HG03575 (cell line): ENCODE measurements around the gene CAPZB.

Experiments used
- ATAC-seq: cut with Tn5 transposase; IDR thresholded peaks from one replicate; pipeline ENCODE4 v1.9.1; 2021; ENCODE audit not compliant: unreplicated experiment, insufficient number of reproducible peaks, low FRiP score; ENCODE audit errors: extremely low read depth

The CAPZB gene

DNA sequence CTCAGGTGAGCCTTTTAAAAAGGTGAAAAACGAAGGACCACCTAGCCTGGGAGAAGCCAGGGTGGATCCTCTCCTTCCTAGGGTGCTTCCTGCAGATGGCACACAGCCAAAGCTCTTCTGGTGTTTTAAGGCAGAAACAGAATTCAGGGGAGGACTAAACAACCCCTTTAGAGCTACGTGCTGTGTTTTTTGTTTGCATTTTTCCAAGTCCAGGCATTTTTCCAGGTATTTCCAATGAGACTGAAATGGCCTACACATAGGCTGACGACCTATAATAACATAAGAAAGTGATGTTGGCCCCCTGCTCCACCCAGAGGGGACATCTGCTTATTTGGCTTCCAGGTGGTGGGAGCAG, 83.8 kb downstream of the CAPZB start:
- no peak for ATAC-seq

GRCh38 chr1:19400875-19401534, 84.3 kb downstream of the CAPZB start:
- ATAC-seq: no peak

- ATAC-seq: no peak
These were observed 85.1 kb downstream of the CAPZB start for GRCh38 chr1:19400192-19400611.

GRCh38 chr1:19398309-19398760, 87.0 kb downstream of the CAPZB start:
- ATAC-seq: no peak

GRCh38 chr1:19397217-19397945, 88.0 kb downstream of the CAPZB start:
- ATAC-seq: no peak

DNA sequence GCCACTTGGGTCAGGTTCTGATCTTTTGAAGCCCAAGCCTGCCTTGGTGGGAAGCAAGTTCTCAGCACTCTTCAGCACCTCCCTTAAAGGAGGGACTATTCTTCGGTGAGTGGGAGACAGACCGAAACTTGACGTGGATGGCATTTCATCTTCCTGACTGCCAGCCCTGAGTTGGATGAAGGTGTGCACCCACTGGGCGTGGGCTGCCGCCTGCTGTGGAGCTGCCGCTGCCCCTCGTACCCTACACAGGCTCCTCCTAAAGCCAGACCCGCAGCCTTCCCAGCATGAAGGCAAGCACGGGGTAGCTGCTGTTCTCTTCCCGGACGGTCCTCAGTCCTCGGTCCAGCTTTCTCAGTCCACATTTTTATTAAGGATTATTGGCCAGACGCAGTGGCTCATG, 89.1 kb downstream of the CAPZB start:
- no peak for ATAC-seq

GRCh38 chr1:19395678-19396192, 89.6 kb downstream of the CAPZB start:
- ATAC-seq: no peak

GRCh38 chr1:19393046-19393445, 92.3 kb downstream of the CAPZB start:
- ATAC-seq: no peak

DNA sequence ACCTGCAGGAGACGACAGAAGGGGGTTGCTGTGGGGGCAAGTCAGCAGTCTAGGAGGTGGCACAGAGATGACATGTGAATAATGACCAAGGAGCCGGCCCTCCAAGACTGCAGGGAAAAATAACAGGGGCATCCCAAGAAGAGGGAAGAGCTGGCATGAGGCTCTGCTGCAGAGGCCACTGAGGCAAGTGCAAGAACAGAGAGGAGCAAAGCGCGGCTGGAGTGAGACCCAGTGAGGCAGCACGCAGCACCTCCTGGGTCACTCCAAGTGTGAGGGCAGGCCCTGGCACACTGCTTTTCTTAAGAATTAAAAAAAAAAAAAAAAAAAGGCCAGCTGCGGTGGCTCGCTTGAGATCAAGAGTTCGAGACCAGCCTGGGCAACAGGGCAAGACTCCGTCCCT, 93.1 kb downstream of the CAPZB start:
- ATAC-seq: no peak

GRCh38 chr1:19391596-19391981, 93.8 kb downstream of the CAPZB start:
- no peak for ATAC-seq

DNA sequence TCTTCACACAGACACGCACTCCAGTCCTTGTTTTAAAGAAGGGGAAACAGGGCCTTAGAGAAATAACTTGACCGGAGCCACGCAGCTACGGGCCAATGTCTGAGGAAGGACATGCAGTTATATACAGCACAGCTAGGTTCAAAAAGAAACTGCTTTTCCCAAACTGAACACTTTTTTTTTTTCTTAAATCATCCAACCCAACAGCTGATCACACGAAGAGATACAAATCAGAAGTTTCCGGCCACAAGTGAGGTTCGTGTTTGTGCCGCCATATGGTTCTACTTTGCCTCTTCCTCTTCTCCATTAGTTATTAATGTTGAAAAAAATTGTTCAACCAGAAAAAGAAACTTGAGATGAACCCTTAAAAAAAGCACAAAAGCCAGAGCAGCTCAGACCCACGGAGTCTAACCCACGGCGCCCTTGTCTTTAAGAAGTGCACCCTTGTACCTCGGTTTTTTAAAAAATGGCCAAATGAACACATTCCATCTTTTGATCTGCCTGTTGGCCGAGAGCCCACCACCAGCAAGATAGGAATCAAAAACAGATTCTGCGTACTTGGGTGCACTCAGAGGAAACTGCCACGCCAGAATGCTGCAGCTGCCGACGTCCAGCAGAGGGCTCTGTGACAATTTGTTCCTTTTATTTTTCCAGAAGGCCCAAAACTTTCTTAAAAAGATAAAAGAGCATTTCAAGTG, 94.3 kb downstream of the CAPZB start:
- ATAC-seq: no peak

DNA sequence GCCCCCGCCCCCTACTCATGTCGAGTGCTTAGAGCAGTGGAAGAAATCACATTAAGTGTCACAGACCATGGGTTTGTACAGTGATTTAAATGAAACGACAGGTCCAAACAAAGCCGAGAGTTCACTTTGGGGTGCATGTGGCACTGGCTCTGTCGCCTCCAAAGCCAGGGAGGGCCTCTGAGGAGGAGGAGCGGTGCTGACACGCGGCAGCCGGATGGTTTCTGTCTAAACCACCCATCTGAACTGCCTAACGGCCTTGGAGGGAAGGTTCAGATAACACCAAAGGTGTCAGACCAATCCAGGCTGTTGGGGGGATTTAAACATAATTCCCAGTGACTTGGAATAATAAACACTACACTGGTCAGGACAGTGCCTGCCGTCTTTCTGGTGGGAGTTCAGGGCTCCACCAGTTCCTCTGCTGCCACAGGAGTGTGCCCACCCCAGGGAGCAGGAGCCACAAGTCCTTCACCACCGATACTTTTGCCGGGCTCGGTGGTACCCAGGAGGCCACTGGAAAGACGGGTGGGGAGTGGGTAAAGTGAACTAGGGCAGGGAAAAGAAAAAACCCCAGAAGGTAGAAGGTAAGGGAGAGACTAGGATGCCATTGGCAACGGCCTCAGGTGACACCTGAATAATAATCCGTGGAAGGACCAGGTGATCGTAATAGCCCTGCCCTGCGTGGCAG, 95.0 kb downstream of the CAPZB start:
- ATAC-seq: no peak

GRCh38 chr1:19388980-19389379, 96.4 kb downstream of the CAPZB start:
- no peak for ATAC-seq

- ATAC-seq: no peak
These were observed 98.3 kb downstream of the CAPZB start for GRCh38 chr1:19387045-19387467.

DNA sequence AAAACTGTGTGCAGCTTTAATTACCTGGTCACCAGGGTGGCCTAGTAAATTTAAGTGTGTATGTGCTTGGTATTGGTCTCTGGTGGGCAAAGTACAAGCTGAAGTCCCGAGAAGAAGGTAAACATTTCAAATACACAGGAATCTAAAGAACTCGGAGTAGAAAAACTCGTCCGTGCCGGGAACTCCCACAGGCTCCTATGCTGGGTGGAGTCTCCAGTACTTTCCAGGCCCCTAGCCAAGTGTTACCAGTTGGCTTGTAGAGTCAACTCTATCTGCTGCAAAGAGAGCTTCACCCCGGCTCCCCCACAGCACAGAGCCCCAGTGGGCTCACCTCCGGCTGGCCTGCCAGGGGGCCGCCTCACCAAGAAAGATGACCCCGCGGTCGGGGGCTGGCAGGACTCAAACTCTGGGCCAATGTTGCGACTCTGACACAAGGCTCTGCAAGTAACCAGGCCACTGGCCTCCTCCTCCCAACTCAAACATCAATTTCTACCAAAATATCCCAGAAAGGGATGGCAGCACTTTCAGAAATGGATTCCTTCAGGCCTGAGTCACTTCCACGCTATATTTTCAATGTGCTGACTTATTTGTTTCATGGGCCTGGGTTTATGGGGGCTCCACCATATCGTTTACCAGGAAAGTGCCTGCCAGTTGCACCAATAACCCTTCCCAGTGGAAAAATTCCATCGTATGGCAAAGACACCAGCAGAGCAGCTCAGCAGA, 99.3 kb downstream of the CAPZB start:
- no peak for ATAC-seq

DNA sequence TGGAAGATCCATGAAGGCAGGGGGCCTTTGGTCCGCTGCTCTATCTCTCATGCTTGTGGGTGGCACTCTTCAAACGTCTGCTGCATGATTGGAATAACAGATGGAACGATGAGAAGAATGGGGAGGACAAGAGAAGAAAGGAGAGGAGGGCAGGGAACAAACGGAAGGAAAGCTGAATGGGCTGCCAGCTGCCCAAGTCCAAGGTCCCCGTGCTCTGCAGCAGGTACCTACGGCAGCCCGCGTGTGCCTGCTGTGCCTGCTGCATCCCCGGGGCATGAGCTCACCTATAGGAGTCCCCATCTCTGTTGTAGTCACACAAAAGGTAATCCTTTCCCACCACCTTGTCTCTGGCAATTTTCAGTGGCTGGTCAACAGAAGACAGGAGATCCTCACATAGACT, 100.1 kb downstream of the CAPZB start:
- ATAC-seq: no peak

- no peak for ATAC-seq
These were observed 100.6 kb downstream of the CAPZB start for GRCh38 chr1:19384772-19385187.

GRCh38 chr1:19384113-19384512, 101.2 kb downstream of the CAPZB start:
- no peak for ATAC-seq

- no peak for ATAC-seq
These were observed 103.1 kb downstream of the CAPZB start for GRCh38 chr1:19382222-19382621.
